OCI-LY3 (cell line): ENCODE measurements around the gene ITGA2.

Experiments used
- CTCF ChIP-seq: fragments of 200-600, 300-600 bp; sonication (generic); IDR thresholded peaks from 2 replicates; pipeline ENCODE4 v1.5.1; 2014; ENCODE audit warnings: antibody characterized with exemption, low read length, low read depth
- EZH2phosphoT487 ChIP-seq: fragments of 200-600 bp; shearing (Covaris generic); IDR thresholded peaks from 2 replicates; pipeline ENCODE4 v1.6.1; 2018; ENCODE audit warnings: antibody characterized with exemption, mixed run types, low read depth

DNA sequence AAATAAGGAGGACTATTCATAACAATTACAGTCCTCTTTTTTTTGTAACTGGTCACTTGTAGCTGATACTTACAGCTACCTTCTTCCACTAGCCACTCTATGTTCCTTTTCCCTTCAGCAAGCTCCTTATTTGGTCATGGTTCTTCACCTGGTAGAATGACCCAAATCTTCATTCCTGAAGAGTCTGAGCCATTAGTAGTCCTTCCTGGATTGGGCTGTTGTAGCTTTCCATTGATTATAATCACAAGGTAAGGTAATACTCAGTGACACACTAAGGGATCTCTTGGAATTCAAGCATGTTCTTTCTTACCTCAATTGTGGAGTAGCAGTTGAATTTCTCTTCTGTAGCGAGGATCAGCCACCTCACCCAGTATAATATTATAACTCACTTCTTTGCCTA, 25.5 kb upstream of the ITGA2 start:
- no peak for TF ChIP-seq CTCF
- TF ChIP-seq EZH2phosphoT487: no peak
